Breast epithelium (tissue), 4 donors: ENCODE data around the gene CD3D. TPM values are rescaled to one million over a fixed set of nuclear protein-coding genes. Genes with fewer than 3 reads are reported as not detected.

Experiments used
- DNase-seq, 2 donors: peaks; one replicate each; pipeline ENCODE4 v3.0.0-alpha.2; 2019; ENCODE audit warnings: low spot score in 2 of 2
- H3K27ac ChIP-seq, 2 donors: fragments of 200-600 bp; sonication (generic) in 1 of 2; one replicate each; pipeline ENCODE4 v1.5.1; 2016 to 2019; ENCODE audit warnings: mild to moderate bottlenecking in 1 of 2
- H3K27me3 ChIP-seq, 2 donors: fragments of 200-600 bp; sonication (generic) in 1 of 2; one replicate each; pipeline versions ENCODE4 v1.5.1 to v1.6.0; 2017 to 2019; ENCODE audit warnings: control low read depth in 1 of 2, mild to moderate bottlenecking in 1 of 2
- H3K36me3 ChIP-seq: fragments of 200-600 bp; one replicate; pipeline ENCODE4 v1.5.1; 2019
- H3K4me1 ChIP-seq, 2 donors: fragments of 200-600 bp; sonication (generic); one replicate each; pipeline ENCODE4 v1.5.1; 2016 to 2019; ENCODE audit warnings: control low read depth in 1 of 2
- H3K4me3 ChIP-seq, 3 donors: fragments of 200-600 bp; sonication (generic); 1 replicate in 2 of 3; 2 replicates in 1 of 3; pipeline ENCODE4 v1.5.1; 2016 to 2019; ENCODE audit warnings: mild to moderate bottlenecking in 3 of 3, moderate library complexity in 2 of 3
- H3K9me3 ChIP-seq, 2 donors: fragments of 200-600 bp; sonication (generic) in 1 of 2; one replicate each; pipeline ENCODE4 v1.5.1; 2016 to 2019; ENCODE audit warnings: control low read depth in 1 of 2
- CTCF ChIP-seq, 3 donors: fragments of 450-650 bp; IDR thresholded peaks; one replicate each; pipeline ENCODE4 v1.5.1; 2016 to 2017; ENCODE audit warnings: antibody characterized with exemption in 3 of 3, mild to moderate bottlenecking in 3 of 3, moderate library complexity in 3 of 3
- POLR2A ChIP-seq: fragments of 450-650 bp; IDR thresholded peaks from one replicate; pipeline ENCODE4 v1.6.1; 2016; ENCODE audit warnings: antibody characterized with exemption, mild to moderate bottlenecking, moderate library complexity
- POLR2AphosphoS5 ChIP-seq, 3 donors: sonication (generic); formaldehyde crosslinking; IDR thresholded peaks; one replicate each; pipeline ENCODE4 v1.6.1; 2017; ENCODE audit warnings: antibody characterized with exemption in 3 of 3
- intact Hi-C: fragments of 100-400 bp; cut with DNase I; formaldehyde crosslinking; loops from one replicate; pipeline ENCODE4 v1.15.1; 2023; ENCODE audit warnings: low total_unique reads
- total RNA-seq, 3 donors: library from RNA; depleted of rRNA; stranded (reverse); fragments of >200 nt; gene quantifications; one replicate each; pipeline ENCODE4 v1.1.0, GENCODE V29; 2016

CD3D gene
- total RNA-seq, result 1 to 10 TPM; 2.6 to 4.8 (median 3.5) TPM

- Histone ChIP-seq H3K27ac (no peak within 1 kb of the TSS), H3K36me3 (no peaks in the 10 kb centered on the region), H3K27me3 (peaks cover 0 to 5% of the 10 kb centered on the region in 2 donors), H3K9me3 (no peaks in the 10 kb centered on the region), H3K4me3 (peak within 1 kb of the TSS in 1 of 3 donors; percentile 20), H3K4me1 (no peaks in the 10 kb centered on the region)
- no peak for TF ChIP-seq CTCF (IDR thresholded peaks at IDR 0.05)
- no peak for TF ChIP-seq POLR2A
- no peak for TF ChIP-seq POLR2AphosphoS5 (IDR thresholded peaks at IDR 0.05)
- no peak for DNase-seq
- intact Hi-C loops, result no loop called here
Measured at GRCh38 chr11:118342503-118343161, at the start of gene CD3D. TSS of gene CD3D (minus strand) at chr11:118342705. CDS start at chr11:118342607, 98 bp downstream.

GRCh38 chr11:118383657-118384056 lies 41.2 kb upstream of the CD3D start:
- no peak for TF ChIP-seq POLR2AphosphoS5 (IDR thresholded peaks at IDR 0.05)
- Histone ChIP-seq H3K27ac (no peak overlapping the region), H3K36me3 (peaks cover 16% of the 10 kb centered on the region), H3K4me1 (no peaks in the 10 kb centered on the region), H3K27me3 (no peaks in the 10 kb centered on the region), H3K9me3 (no peaks in the 10 kb centered on the region), H3K4me3 (no peak overlapping the region)
- no peak for DNase-seq
- intact Hi-C loops, result no loop called here

GRCh38 chr11:118382954-118383353 lies 40.4 kb upstream of the CD3D start:
- Histone ChIP-seq H3K4me1 (no peaks in the 10 kb centered on the region), H3K4me3 (no peak overlapping the region), H3K27me3 (no peaks in the 10 kb centered on the region), H3K36me3 (peaks cover 16% of the 10 kb centered on the region), H3K9me3 (no peaks in the 10 kb centered on the region), H3K27ac (no peak overlapping the region)
- DNase-seq, result no peak
- intact Hi-C loops, result no loop called here
- no peak for TF ChIP-seq CTCF (IDR thresholded peaks at IDR 0.05)
- no peak for TF ChIP-seq POLR2A
- no peak for TF ChIP-seq POLR2AphosphoS5 (IDR thresholded peaks at IDR 0.05)

GRCh38 chr11:118380571-118380970 lies 38.1 kb upstream of the CD3D start:
- no peaks in the 10 kb centered on the region for H3K4me1 ChIP-seq
- peaks cover 16% of the 10 kb centered on the region for H3K36me3 ChIP-seq
- no peaks in the 10 kb centered on the region for H3K27me3 ChIP-seq
- intact Hi-C loops, result no loop called here
- TF ChIP-seq CTCF (IDR thresholded peaks at IDR 0.05), result no peak
- no peak for TF ChIP-seq POLR2A
- TF ChIP-seq POLR2AphosphoS5 (IDR thresholded peaks at IDR 0.05), result no peak
- DNase-seq, result no peak
- no peak overlapping the region for H3K27ac ChIP-seq
- no peaks in the 10 kb centered on the region for H3K9me3 ChIP-seq
- no peak overlapping the region for H3K4me3 ChIP-seq

- TF ChIP-seq POLR2AphosphoS5 (IDR thresholded peaks at IDR 0.05), result no peak
- no peak for TF ChIP-seq CTCF (IDR thresholded peaks at IDR 0.05)
- no peak for TF ChIP-seq POLR2A
- H3K4me3 ChIP-seq, result no peak overlapping the region
- intact Hi-C loops, result no loop called here
- no peaks in the 10 kb centered on the region for H3K27me3 ChIP-seq
- peaks cover 14% of the 10 kb centered on the region for H3K36me3 ChIP-seq
- no peak overlapping the region for H3K27ac ChIP-seq
- DNase-seq, result no peak
- no peaks in the 10 kb centered on the region for H3K9me3 ChIP-seq
- H3K4me1 ChIP-seq, result no peaks in the 10 kb centered on the region
Measured at GRCh38 chr11:118379497-118379896, 37.0 kb upstream of the CD3D start.
